ENCODE results near the gene DBH.

The DBH gene

GRCh38 chr9:133628766-133629165, 7.4 kb upstream of the DBH start:
- DNase-seq = no peak

DNA sequence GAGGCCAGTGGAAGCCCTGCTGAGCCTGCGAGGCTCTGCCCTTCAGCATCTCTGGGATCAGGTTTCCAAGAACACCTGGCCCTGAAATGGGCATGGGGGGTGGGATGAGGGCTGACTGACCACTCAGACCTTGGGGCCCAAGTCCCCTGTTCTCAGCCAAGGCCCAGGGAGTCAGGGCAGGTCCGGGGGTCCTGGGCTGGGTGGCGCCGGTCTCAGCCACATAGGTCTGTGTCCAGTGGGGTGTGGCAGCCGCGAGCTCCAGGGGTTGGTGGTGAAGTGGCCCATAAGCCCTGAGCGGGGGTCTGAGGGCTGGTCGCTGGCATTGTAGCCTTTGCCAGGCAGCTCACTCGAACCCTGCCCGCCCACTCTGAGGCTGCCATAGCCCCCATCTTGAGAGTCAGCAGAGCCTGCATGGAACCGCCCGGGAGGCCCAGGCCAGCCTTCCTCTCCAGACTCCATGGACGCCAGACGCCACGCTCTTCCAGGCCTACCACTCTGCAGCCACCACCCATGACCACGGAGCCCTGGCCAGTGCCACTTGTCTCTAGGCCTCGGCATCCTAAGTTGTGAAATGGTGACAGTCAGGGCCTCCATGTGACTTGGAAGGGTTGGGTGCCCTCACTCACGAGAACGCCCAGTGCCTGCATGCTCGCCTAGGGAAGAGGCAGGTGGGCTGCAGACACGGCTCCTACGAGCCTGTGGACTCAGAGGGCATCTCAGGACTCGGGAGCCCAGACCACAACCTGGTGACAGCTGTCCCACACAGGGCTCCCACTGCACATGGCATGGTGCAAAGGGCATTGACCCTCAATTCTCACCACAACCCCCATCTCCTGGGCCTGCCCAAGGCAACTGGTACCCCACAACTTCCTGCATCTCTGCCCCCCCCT, 6.7 kb upstream of the DBH start:
- DNase-seq = no peak

DNA sequence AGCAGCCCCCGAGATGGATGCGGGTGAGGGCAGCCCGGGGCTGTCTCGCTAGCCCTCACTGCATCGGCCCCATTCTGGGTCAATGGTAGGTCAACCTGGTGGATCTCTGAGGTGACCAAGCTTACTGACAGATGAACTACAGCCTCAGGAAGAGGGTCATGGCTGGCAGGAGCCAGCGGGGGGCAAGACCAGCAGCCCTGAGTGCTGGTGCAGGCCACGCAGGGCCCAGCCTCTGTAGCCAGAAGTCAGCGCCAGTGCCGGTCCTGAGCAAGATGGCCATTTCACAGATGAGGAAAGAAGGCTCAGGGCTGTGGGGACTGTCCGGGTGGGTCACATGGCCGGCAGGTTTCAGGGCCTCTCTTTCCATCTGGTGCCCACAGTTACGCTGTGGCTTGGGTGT, 5.1 kb upstream of the DBH start:
- DNase-seq = no peak

DNA sequence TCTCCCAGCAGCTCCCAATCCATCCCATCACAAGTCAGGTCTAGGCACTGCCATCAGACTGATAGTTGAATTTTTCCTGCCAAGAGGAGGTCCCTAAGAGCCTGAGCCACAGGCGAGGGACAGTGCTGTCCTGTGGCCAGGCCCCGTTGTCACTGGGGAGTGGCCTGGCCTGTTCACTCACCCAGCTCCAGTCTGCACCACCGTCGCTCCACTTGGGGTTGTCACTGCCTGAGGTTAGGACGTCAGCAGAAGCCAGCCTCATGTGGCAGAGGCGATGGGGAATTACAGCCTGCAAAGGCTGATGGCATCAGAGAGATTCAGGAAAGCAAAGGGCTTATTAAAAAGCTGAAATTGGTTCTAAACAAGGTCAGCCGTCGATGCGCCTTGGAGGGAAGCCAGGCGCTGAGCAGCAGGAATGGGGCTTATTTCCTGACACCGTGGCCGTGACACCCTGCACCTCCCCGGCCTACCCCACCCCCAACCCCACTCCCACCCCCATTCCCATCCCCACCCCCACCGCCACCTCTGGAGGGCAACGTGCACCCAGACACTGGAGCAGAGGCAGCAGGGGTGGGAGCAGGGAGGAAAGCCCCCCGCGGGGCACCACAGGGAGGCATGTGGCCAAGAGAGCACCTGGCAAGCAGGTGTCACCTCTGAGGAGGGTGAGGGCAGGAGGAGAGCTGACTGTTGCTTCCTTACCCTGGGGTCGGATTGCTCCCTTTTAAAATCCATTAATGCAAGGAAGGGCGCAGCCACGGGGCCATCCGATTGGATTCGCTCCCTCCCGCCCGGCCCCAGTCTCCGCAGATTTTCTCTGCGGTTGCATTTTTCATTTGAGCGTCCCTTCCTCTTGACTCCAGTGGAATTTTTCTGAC, 3.1 kb upstream of the DBH start:
- DNase-seq = no peak

DNA sequence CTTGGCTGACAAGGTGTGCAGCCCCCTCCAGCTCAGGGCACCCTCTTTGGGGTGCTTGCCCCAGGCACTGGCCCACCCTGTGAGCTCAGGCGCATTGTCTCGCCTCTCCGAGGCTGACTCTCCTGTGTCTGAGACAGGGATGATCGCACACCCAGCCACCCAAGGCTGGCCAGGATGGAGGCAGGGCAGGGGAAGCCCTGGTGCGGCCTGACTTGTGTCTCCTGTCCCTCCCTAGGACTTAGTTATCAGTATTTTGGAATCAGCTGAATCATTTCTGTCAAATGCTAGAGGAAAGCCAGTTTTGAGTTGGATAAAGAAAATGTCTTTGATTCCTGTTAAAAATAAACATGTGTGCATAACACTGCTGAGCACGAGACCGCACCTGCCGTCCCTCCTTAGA, 2.5 kb upstream of the DBH start:
- no peak for DNase-seq

- DNase-seq = no peak
These were observed 2.0 kb upstream of the DBH start for GRCh38 chr9:133634081-133634691.

DNA sequence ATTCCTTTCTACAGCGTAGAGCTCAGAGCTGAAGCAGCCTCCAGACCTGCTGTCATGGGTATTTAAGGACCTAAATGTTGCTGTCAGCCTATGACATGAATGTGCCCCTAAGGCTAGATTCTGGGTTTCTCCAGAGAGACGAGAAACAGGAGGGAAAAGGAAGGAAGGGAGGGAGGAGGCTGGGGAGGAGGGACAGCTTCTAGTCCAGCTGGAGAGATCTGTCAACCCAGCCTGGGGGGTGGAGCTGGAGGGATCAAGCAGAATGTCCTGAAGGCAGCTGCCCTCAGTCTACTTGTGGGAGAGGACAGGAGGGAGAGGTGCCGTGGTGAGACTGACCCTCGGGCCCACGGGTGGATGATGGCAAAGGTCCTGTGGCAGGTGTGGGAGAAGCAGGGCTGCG, 1.1 kb upstream of the DBH start:
- no peak for DNase-seq

- DNase-seq = no peak
These were observed 739 bp downstream of the DBH start for GRCh38 chr9:133636902-133637301.

DNA sequence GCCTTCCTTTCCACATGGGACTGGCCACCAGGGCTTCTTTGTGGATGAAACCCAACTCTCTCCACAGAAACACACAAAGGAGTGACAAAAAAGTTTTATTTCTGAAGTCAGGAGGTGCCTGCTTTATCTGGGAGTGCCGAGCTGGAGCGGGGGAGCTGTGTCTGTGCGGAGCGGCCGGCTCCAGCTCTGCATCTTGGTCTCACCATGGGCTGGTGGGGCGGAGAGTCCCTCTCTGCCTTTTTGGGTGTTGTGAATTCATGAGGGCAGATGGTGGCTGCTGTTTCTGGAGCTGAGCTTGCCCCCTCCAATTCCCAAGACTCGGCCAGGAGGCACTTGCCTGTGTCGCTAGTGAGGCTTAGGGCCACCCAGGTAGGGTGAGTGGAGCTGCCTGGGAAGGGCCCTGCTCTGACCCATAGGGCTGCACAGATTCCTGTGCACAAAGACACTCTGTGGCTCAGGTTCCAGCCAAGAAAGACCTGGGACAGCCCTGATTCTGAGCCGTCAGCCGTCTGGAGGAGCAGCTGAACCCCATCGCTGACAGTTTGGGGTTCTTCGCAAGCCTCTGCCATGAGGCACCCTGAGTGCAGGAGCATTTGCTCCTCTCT, 1.4 kb downstream of the DBH start:
- DNase-seq = no peak

- no peak for DNase-seq
These were observed 1.9 kb downstream of the DBH start for GRCh38 chr9:133638076-133638475.

DNA sequence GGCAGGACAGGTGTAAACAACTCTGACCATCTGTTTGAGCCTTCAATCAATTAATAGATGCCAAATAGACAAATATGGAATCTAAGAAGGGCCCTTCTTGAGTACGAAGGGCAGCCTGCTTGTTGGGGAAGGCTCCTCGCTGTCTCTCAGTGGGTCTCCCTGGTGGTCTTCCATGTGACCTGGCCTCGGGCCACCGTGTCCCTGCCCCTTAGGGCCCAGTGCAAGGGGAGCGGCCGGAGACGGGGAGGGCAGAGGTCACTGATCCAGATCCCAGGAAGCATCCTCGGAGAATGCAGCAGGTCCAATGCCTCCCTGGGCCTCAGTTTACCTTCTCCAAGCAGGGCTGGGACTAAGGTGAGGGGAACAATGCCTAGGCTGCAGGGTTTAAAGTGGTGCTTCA, 2.5 kb downstream of the DBH start:
- DNase-seq = no peak

GRCh38 chr9:133639613-133640012, 3.5 kb downstream of the DBH start:
- DNase-seq = no peak

- no peak for DNase-seq
These were observed 4.0 kb downstream of the DBH start for GRCh38 chr9:133640160-133640559.

- no peak for DNase-seq
These were observed 4.6 kb downstream of the DBH start for GRCh38 chr9:133640580-133641395.

GRCh38 chr9:133641396-133641655, 5.2 kb downstream of the DBH start:
- no peak for DNase-seq

- no peak for DNase-seq
These were observed 5.9 kb downstream of the DBH start for GRCh38 chr9:133641861-133642595.

DNA sequence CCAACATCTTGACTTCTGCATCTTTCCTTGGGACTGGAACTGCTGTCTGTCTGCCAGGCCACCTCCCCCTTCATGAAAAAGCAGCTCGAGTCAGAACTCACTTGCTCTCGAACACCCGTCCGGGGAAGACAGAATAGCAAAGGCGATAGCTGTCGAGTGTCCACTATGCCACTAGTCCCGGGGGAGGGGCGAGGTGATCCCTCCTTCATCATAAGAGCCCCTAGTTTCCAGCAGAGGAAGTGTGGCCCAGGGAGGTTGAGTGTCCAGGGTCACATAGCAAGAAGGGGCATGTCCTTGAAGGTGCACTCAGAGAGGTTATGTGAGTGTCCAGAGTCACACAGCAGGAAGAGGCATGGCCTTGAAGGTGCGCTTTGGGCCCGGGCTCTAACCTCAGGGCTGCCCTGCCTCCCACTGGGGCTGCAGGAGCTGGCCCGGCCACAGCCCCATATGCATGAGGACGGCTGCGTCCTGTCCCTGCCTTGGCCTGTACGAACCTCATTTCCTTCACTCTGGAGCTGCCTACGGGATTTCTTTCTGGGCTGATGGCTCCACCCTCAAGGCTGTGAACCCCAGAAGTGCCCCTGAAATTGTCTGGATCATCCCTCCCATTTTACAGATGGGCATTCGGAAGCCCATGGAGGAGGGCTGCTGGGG, 6.7 kb downstream of the DBH start:
- no peak for DNase-seq

DNA sequence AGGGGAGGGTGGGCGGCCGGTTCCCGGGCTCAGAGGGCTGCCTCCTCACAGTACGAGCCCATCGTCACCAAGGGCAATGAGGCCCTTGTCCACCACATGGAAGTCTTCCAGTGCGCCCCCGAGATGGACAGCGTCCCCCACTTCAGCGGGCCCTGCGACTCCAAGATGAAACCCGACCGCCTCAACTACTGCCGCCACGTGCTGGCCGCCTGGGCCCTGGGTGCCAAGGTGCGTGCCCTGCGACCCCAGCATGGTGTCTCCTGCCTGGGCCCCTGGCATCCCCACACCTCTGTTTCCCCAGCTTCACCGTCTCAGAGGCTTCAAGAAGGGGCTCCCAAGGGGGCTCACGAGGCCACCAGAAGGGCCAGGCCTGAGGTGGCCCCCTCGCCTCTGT, 7.2 kb downstream of the DBH start:
- DNase-seq = no peak

DNA sequence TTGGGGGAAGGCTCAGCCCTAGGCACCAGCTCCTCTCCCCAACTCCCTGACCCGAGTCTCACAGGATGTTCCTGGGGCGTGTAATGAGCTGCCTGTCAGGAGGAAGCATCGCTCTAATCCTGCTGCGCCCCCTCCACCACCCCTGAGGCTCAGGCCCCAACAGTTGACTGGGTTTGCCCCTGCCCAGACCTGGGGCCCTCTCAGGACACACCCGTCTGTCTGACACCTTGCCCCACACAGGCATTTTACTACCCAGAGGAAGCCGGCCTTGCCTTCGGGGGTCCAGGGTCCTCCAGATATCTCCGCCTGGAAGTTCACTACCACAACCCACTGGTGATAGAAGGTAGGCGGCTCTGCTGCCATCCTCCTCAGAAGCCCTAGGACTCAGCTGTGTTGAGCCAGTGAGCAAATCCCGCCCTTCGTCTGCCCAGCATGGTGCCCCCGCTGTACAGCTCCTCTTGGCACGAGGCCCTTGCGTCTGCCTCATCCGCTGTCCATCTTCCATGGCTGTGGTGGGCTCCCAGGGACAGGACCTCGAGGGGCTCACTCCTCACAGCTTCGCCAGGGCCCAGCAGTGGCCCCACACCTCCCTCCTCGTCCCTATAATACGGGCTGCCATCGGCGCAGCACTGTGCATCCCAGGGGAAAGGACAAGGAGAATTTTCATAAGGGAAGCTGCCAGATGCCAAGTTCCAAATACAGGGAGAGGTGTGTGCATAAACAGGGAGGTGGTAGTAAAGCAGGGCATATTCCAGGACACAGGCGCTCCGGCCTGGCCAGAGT, 8.0 kb downstream of the DBH start:
- DNase-seq = no peak

DNA sequence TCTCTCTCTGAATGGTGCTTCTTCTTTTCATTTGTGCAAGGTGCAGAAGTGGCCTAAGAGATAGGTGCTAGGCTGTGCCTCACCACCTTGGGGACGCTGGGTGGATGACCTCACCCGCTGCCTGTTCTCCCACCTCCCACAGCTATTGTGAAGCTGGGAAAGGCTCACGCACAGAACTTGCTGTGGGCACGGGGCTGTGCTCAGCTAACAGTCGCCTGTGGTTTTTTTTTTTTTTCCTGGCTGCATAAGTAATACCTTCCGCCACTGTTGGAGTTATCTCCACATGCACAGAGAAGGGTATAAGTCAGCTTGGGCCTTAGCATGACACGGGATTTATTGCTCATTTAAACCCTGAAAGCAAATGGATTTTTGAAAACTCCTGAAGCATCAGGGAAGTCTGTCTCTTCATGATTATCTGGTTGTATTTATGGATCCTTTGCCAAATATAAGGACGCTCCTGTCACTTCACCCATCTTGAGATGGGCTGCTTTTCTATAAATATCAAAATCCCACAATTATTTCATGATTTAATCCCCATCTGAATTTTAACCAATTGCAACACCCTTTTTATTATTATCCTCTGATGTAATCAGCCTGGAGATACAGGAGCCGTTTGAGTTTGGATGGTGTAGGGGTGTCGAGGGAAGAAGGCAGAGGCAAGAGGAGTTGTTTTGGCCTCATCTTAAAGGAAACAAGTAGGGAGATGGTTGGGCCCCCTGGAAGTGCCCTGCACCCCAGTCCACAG, 9.0 kb downstream of the DBH start:
- DNase-seq = no peak

All from fibroblast of upper back skin (primary cell).